Measurements from ENCODE around the gene RTN4RL1.
A peak's percentile ranks its signal among the peaks of the same experiment; 100 is the strongest.

The RTN4RL1 gene

DNA sequence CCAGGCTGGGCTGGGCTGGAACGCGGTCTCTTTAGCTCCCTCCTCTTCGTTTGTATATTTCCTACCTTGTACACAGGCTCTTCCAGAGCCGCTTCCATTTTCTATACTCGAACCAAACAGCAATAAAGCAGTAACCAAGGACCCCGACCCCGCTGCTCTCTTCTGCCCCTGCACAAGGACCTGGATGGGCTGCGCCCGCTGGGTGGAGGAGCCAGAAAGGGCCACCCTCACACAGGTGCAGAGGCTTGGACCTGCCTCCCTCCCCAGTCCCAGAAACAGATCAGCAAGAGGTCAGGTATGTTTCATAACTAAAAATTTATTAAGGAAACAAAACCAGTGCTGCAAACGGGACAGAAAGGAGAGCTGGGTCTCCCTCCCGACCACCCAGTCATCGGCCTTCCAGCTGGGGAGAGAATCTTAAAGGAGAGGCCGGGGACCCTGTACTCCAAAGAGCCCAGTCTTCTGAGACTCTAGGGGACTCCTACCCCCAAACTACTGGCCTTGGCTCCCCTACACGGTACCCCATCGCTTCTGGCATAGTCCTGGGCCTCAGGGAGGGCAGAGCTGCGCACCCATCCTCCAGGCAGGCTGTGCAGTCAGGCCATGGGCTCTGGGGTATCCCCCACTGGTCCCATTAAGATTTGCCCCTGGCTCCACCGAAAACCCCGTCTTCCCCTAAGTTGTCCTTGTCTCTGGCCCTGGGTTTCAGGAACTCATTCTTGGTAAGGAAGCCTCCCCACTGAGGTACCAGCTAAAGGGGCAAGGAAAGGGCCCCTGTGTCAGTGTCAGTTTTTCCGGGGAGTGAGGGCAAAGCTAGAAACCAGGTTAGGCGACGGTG, 34.6 kb upstream of the RTN4RL1 start:
- no peak for DNase-seq (ENCODE audit: low spot score)

DNA sequence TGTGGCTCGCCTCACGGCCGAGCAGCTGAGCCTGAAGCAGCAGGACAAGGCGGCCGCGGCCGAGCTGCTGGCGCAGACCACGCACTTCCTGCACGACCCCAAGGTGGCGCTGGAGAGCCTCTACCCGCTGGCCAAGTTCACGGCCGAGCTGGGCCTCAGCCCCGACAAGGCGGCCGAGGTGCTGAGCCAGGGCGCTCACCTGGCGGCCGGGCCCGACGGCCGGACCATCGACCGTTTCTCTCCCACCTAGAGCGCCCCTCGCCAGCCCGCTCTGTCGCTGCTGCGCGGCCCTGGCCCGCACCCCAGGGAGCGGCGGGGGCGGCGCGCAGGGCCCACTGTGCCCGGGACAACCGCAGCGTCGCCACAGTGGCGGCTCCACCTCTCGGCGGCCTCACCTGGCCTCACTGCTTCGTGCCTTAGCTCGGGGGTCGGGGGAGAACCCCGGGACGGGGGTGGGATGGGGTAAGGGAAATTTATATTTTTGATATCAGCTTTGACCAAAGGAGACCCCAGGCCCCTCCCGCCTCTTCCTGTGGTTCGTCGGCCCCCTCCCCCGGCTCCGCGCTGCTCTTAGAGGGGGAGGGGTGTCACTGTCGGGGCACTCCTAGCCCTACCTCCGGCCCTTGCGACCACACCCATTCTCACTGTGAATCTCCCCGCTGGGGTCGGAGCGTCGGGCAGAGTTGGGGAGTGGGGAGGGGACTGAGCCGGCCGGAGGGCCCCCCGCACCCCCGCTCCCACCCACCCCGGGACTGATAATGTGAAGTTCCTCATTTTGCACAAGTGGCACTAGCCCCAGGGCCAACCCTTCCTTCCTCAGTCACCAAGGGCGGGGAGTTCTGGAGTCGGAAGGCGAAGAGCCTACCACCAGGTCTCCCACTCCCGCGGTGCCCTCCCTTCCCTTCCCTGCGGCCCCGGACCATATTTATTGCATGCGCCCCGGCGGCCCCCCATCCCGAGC, 33.7 kb upstream of the RTN4RL1 start:
- DNase-seq (ENCODE audit: low spot score): peak; percentile 40

DNA sequence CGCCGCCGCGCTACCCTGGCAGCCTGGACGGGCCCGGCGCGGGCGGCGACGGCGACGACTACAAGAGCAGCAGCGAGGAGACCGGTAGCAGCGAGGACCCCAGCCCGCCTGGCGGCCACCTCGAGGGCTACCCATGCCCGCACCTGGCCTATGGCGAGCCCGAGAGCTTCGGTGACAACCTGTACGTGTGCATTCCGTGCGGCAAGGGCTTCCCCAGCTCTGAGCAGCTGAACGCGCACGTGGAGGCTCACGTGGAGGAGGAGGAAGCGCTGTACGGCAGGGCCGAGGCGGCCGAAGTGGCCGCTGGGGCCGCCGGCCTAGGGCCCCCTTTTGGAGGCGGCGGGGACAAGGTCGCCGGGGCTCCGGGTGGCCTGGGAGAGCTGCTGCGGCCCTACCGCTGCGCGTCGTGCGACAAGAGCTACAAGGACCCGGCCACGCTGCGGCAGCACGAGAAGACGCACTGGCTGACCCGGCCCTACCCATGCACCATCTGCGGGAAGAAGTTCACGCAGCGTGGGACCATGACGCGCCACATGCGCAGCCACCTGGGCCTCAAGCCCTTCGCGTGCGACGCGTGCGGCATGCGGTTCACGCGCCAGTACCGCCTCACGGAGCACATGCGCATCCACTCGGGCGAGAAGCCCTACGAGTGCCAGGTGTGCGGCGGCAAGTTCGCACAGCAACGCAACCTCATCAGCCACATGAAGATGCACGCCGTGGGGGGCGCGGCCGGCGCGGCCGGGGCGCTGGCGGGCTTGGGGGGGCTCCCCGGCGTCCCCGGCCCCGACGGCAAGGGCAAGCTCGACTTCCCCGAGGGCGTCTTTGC, 32.8 kb upstream of the RTN4RL1 start:
- no peak for DNase-seq (ENCODE audit: low spot score)

DNA sequence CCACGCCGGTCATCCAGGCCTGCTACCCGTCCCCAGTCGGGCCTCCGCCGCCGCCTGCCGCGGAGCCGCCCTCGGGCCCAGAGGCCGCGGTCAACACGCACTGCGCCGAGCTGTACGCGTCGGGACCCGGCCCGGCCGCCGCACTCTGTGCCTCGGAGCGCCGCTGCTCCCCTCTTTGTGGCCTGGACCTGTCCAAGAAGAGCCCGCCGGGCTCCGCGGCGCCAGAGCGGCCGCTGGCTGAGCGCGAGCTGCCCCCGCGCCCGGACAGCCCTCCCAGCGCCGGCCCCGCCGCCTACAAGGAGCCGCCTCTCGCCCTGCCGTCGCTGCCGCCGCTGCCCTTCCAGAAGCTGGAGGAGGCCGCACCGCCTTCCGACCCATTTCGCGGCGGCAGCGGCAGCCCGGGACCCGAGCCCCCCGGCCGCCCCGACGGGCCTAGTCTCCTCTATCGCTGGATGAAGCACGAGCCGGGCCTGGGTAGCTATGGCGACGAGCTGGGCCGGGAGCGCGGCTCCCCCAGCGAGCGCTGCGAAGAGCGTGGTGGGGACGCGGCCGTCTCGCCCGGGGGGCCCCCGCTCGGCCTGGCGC, 32.1 kb upstream of the RTN4RL1 start:
- DNase-seq (ENCODE audit: low spot score): no peak

DNA sequence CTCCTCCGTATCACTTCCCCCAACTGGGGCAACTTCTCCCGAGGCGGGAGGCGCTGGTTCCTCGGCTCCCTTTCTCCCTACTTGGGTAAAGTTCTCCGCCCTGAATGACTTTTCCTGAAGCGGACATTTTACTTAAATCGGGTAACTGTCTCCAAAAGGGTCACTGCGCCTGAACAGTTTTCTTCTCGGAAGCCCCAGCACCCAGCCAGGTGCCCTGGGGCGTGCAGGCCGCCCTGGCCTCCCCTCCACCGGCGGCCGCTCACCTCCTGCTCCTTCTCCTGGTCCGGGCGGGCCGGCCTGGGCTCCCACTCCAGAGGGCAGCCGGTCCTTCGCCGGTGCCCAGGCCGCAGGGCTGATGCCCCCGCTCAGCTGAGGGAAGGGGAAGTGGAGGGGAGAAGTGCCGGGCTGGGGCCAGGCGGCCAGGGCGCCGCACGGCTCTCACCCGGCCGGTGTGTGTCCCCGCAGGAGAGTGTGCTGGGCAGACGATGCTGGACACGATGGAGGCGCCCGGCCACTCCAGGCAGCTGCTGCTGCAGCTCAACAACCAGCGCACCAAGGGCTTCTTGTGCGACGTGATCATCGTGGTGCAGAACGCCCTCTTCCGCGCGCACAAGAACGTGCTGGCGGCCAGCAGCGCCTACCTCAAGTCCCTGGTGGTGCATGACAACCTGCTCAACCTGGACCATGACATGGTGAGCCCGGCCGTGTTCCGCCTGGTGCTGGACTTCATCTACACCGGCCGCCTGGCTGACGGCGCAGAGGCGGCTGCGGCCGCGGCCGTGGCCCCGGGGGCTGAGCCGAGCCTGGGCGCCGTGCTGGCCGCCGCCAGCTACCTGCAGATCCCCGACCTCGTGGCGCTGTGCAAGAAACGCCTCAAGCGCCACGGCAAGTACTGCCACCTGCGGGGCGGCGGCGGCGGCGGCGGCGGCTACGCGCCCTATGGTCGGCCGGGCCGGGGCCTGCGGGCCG, 31.4 kb upstream of the RTN4RL1 start:
- peak; percentile 48 for DNase-seq (ENCODE audit: low spot score)

DNA sequence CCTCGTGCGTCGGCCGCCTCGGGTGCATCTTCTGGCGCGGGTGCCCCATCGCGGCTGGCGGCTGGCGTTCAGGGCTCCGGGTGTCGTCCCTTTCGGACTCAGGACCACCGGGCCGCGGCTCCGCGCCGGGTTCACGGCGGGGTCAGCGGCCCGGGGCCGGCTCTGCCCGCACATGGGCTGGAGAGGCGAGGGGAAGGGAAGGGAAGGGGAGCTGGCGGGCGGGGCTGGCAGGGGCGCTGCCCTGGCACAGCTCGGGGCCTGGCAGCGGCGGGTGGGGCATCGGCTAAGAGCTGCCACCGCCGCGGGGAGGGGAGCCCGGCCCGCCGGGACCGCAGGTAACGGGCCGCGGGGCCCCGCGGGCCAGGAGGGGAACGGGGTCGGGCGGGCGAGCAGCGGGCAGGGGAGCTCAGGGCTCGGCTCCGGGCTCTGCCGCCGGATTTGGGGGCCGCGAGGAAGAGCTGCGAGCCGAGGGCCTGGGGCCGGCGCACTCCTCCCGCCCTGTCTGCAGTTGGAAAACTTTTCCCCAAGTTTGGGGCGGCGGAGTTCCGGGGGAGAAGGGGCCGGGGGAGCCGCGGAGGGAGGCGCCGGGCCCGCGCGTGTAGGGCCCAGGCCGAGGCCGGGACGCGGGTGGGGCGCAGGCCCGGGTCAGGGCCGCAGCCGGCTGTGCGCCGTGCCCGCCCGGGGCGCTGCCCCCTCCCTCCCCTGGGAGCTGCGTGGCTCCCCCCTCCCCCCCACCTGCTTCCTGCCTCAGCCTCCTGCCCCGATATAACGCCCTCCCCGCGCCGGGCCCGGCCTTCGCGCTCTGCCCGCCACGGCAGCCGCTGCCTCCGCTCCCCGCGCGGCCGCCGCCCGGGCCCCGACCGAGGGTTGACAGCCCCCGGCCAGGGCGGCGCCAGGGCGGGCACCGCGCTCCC, 30.4 kb upstream of the RTN4RL1 start:
- DNase-seq (ENCODE audit: low spot score): peak; percentile 29

DNA sequence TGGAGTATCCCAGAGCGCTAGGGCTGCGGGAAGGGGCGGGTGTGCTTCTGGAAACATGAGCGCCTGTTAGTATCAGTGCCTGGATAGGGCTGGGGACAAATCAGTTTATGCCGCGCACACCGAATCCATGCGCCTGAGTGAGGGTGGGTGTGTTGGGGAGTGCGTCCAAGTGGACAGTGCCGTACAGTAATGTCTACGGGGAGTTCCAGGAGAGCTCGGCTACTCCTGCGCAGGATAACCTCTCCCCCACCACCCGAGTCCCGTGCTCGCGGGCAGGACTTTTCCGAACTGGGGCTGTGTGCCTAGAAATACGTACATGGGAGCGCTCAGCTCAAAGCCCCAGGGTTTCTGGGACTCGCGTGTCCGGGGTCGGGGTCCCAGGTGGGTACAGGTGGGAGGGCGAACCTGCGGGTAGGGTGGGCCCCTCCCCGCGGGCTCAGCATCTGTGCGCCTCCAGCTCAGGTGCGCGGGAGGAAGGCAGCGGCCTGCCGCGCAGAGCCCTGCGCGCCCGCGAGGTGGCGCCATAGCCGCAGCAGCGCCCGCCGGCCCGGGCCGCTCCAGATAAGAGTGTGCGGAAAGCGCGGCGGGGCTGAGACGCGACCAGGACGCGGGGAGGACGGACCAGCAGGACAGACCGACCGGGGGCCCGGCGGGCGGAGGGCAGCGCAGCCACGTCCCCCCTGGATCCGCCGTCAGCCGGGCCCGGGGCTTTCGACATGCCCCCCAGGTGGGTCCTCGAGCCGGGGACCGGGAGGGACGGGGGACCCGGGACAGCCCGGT, 29.6 kb upstream of the RTN4RL1 start, which contains the start of gene HIC1:
Gene HIC1 (plus strand): TSS at position 592 of the 780 bp plus-strand sequence. CDS start 1,588 bp downstream, outside the sequence.
- DNase-seq (ENCODE audit: low spot score): peak; percentile 68

DNA sequence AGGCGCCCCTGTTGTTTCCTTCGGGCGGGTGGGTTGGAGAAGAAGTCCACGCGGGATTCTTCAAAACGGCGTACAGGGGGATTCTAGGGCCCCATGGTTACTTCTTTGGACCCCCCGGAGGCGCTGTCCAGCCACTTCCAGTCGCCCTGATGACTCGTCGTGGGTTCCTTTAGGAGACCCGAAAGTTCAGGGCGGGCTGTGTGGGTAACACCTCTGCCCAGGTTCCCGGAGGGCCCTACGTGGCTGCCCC, 29.1 kb upstream of the RTN4RL1 start:
- no peak for DNase-seq (ENCODE audit: low spot score)

DNA sequence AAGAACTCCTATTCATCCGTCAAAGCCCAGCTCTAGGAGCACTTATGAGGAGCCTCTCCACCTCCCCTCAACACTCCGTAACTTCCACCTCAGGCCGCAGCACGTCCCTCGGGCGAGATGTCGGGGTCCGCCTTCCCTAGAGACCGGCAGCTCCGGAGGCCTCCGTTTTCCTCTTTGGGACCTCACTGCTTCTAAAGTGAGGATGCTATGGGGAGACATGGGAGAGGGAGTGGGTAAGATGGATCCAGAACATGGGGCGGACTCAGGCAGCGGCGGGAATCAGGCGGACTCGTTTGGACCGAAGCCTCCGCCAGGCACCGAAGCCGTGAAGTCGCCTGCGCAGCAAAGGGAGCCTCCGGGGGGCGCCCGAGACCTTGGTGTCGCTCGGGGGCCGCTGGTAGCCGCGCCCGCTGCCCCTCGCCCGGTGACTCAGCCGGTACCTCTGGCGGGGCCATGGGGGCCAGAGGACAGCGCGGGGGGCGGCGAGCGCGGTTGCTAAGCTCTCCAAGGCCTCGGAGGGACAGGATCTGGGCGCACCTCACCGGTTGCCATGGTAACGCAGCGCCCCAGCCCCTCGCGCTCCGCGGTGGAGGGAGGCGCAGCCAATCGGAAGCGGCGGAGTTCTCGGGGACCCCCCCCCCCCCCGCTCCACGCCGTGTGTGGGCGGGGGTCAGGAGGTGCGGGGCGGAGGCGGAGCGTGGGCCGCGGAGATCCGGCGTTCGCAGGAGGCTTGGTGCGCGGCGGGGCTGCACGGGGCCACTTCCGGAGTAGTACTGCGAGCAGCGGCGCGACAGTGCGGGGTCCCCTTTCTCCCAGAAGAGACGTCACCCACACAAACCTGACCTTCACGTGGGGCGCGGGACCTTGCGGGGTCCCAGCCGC, 28.5 kb upstream of the RTN4RL1 start:
- peak; percentile 68 for DNase-seq (ENCODE audit: low spot score)

DNA sequence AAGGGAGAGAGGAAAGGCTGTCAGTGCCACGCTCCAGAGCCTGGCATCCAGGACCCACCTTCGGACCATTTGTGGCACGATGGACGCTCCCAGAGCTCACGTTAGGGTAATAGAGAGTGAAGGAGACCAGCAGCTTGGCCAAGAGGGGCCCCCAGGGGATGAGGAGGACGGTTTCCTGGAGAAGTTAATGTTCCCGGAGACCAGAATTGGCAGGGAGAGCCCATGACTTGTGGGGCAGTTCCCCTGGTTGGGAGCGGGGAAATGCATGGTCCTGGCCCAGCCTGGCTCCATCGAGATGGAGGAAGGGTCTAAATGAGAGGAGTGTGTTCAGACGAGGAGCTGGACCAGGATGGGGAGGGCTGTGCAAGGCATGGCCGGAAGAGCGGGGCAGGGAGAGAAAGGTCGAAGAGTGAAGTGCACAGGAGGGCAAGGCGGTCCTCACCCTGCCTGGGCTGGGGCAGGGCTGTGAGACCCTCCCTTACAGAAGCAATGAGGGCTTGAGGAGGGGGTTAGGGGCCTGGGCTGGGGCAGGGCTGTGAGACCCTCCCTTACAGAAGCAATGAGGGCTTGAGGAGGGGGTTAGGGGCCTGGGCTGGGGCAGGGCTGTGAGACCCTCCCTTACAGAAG, 26.9 kb upstream of the RTN4RL1 start:
- DNase-seq (ENCODE audit: low spot score): no peak

DNA sequence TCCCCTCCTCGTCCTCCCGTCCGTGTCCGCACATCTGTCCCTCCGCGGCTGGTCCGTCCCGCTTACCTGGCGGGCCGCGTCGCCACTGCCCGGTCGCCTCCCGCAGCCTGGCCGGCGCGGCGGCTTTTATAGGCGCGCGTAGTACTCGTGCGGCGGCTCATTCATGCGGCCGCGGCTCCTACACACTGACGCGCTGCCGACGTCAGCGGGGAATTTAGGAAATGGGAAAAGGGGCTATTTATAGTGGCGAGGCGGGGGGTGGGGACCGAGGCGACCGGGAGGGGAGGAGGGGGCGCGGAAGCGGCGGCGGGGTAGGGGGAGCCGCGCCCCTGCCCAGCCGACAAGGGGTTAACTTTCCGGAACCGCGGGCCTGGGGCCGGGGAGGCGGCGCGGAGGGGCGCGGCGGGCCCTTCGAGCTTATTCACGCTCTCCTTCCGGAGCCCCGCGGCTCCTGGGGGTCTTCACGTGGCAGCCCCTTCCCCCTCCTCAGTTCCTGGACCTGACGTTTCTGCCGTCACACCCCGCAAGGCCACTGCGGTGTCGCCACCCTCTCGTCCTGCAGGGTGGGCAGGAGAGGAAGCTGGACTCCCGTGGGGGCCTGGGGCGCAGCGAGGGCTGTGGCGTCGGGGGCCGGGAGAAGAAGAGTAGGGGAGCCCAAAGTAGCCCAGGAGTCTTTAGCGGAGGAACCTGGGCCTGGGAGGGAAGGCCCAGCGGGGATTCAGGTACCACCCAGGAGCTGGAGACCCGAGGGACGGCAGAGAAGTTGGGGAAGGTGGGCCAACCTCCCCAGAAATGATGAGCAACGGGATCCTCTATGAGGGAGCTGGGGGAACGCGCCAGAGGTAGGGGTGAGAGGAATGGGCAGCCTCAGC, 26.2 kb upstream of the RTN4RL1 start:
- DNase-seq (ENCODE audit: low spot score): no peak

DNA sequence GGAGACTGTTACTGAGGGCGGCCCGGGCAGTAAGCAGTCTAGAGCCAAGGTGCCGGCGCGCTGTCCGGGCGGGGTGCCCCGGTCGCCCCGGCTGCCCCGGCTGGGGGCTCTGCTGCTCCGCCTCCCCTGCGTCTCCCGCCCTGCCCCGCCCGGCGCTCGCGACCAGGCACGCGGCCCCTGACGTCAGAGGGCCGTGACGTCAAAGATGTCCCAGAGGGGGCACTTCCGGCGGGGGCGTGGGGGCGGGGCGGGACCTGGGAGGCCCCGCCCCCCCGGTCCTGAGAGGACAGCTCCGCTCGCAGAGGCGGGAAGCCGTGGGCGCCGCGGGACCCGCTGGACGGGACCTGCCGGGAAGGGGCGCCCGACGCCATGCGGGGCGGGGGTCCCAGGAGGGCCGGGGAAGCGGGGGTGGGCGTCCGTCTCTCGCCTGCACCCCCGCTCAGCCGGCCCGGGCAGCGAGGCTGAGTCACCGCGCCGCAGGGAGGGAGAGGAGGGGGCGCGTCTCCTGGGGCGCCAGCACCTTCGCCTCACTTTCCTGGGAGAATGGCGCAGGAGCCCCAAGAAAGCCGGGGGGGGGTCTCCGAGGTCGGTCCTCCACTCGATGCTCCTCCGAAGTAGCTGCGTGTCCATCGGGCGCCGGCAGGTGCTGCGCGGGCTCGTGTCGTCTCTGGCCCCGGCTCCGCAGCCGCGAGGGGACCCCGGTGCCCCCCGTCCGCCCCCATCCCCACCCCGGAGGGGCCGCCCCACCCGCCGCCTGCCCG, 25.3 kb upstream of the RTN4RL1 start:
- DNase-seq (ENCODE audit: low spot score): peak; percentile 52

DNA sequence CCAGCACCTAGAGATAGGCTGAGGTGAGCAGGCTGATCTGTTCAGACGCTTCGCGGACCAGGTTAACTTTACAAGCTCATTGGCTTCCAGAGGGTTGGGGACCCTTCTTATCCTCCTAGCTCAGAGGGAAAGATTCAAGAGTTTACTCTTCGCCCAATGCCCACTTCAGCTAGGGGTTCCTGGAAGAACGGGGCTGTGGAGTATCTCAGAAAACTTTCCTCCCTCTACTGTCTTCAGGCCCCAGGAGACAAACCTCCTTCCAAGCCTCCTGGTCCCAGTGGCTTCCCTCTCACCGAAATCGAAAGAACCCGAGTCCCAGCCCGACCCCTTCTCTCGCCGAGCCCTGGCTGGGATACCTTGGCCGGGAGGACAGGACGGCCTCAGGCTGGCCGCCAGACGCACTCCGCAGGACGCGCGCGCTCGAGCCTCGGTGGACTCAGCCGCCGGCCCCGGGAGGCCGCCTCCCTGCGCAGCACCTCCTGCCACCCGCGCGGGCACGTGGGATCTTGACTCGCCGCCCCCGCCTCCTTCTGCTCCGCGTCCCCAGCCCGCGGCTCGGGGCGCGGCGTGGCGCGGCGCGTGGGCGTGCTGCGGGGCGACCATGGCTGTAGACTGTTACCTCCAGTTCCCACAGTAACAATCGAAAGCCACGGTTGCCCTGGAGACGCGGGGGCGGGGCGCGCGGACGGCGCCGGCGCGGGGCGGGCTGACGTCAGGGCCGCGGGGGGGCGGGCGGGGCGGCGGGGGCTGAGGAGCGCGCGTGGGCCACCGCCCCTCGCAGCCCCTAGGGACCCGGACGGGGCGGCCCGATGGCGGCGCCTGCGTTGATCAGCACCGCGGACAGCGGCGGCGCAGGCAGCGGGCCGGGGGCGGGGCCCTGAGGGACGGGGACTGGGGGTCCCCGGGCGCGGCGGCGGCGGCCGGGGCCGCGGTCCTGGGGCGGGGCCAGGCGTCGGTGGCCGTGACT, 24.5 kb upstream of the RTN4RL1 start:
- peak; percentile 82 for DNase-seq (ENCODE audit: low spot score)

DNA sequence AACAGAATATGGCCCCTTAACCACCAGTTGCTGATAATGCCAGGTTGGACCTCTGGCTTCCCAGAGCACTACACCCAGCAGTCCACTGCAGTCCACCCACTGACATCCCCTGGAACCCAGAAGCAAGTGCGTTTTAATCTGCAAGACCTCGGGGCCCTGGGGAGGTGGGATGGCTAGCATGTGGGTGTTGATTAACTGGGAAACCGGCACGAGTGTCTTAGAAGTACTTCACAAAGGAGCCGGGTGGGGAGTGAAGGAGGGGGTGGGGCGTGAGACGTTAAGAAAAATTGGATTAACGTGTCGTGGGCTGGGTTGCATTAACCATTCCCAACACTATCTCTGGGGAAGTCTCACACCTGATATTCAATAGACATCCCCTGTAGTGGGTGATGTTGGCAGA, 23.7 kb upstream of the RTN4RL1 start:
- no peak for DNase-seq (ENCODE audit: low spot score)

All from CD4-positive, alpha-beta T cell treated with Interleukin-6 at 100 ng/mL for 8 hours (primary cell).